Measurements from ENCODE around the gene LAPTM5. TPM values are rescaled to one million over a fixed set of nuclear protein-coding genes. Genes with fewer than 3 reads are reported as not detected.

LAPTM5 gene
- total RNA-seq, 4 donors from 2014 or later = 8.9 to 75.4 (median 40.4) TPM

- Histone ChIP-seq H3K9me3 (peaks cover 0 to 11% (median 0%) of the 10 kb centered on the region in 3 donors), H3K36me3 (no peaks in the 10 kb centered on the region), H3K27ac (no peak overlapping the region), H3K27me3 (no peaks in the 10 kb centered on the region), H3K4me1 (peaks cover 0 to 10% (median 3%) of the 10 kb centered on the region in 3 donors), H3K4me3 (no peak overlapping the region)
- ATAC-seq = no peak
- WGBS, 2 donors (ENCODE audit: low coverage in 1 of 2) = 89% methylated on average over 5 of the region's 6 CpGs
- TF ChIP-seq POLR2A (IDR thresholded peaks at IDR 0.05) (no peak), EP300 (IDR thresholded peaks at IDR 0.05) (no peak), CTCF (IDR thresholded peaks at IDR 0.05) (no peak), POLR2AphosphoS5 (IDR thresholded peaks at IDR 0.05) (no peak)
These were observed 45.0 kb downstream of the LAPTM5 start for GRCh38 chr1:30712583-30712982.

- peaks cover 0 to 24% (median 3%) of the 10 kb centered on the region in 3 donors for H3K4me1 ChIP-seq
- ATAC-seq = no peak
- WGBS, 2 donors (ENCODE audit: low coverage in 1 of 2) = 41% methylated on average over 2 of the region's 2 CpGs; no CpG with 5 or more reads in 1 of the 2 donors
These were observed 47.2 kb downstream of the LAPTM5 start for GRCh38 chr1:30710407-30710806.

GRCh38 chr1:30708361-30708728 is 49.2 kb downstream of the LAPTM5 start:
- no peaks in the 10 kb centered on the region for H3K27me3 ChIP-seq
- TF ChIP-seq POLR2A (IDR thresholded peaks at IDR 0.05) (no peak), CTCF (IDR thresholded peaks at IDR 0.05) (no peak), EP300 (IDR thresholded peaks at IDR 0.05) (no peak), POLR2AphosphoS5 (IDR thresholded peaks at IDR 0.05) (no peak)
- 35 to 42% methylated on average over 5 to 8 of the region's 8 CpGs for WGBS, 2 donors (ENCODE audit: low coverage in 1 of 2)

More at GRCh38 chr1:30710407-30710806, 47.2 kb downstream of the LAPTM5 start:
- Histone ChIP-seq H3K27ac (no peak overlapping the region), H3K27me3 (no peaks in the 10 kb centered on the region), H3K36me3 (no peaks in the 10 kb centered on the region), H3K9me3 (peaks cover 0 to 4% (median 0%) of the 10 kb centered on the region in 3 donors), H3K4me3 (no peak overlapping the region)
- TF ChIP-seq POLR2A (IDR thresholded peaks at IDR 0.05) (no peak), POLR2AphosphoS5 (IDR thresholded peaks at IDR 0.05) (no peak), CTCF (IDR thresholded peaks at IDR 0.05) (no peak), EP300 (IDR thresholded peaks at IDR 0.05) (no peak)

GRCh38 chr1:30707412-30708360 is 49.9 kb downstream of the LAPTM5 start:
- Histone ChIP-seq H3K4me3 (no peak overlapping the region), H3K36me3 (no peaks in the 10 kb centered on the region), H3K9me3 (no peaks in the 10 kb centered on the region), H3K27me3 (no peaks in the 10 kb centered on the region), H3K4me1 (peaks cover 0 to 41% (median 10%) of the 10 kb centered on the region in 3 donors), H3K27ac (no peak overlapping the region)
- peak in 3 of 4 experiments; percentile 85 to 87 (median 85) for TF ChIP-seq CTCF (IDR thresholded peaks at IDR 0.05)
- no peak for TF ChIP-seq EP300 (IDR thresholded peaks at IDR 0.05)
- TF ChIP-seq POLR2AphosphoS5 (IDR thresholded peaks at IDR 0.05) = no peak
- peak; percentile 71 for ATAC-seq
- WGBS, 2 donors (ENCODE audit: low coverage in 1 of 2) = 0% methylated on average over 2 to 3 of the region's 16 CpGs

More at GRCh38 chr1:30708361-30708728, 49.2 kb downstream of the LAPTM5 start:
- H3K27ac ChIP-seq = no peak overlapping the region
- no peak for ATAC-seq
- no peak overlapping the region for H3K4me3 ChIP-seq
- no peaks in the 10 kb centered on the region for H3K36me3 ChIP-seq
- H3K4me1 ChIP-seq = peaks cover 0 to 41% (median 10%) of the 10 kb centered on the region in 3 donors
- H3K9me3 ChIP-seq = no peaks in the 10 kb centered on the region

Measured in gastroesophageal sphincter (tissue), 4 donors.